NB4 (cell line): ENCODE measurements around the gene LIPH.

ENCODE experiments used
- DNase-seq: peaks from one replicate; pipeline ENCODE4 v3.0.0; 2010; ENCODE audit warnings: low read depth
- H3K4me3 ChIP-seq: one replicate; pipeline ENCODE4 v1.5.1; 2011; ENCODE audit warnings: mild to moderate bottlenecking, low read depth, low read length, moderate library complexity
- MYC ChIP-seq: IDR thresholded peaks from 2 replicates; pipeline ENCODE4 v1.6.1; 2011; ENCODE audit warnings: low read depth, low read length
- POLR2A ChIP-seq: IDR thresholded peaks from 2 replicates; pipeline ENCODE4 v1.6.1; 2011; ENCODE audit warnings: mild to moderate bottlenecking; ENCODE audit not compliant: insufficient read length; ENCODE audit errors: extremely low read depth
- TF ChIP-seq, protein P1 (sequence below): IDR thresholded peaks from one replicate; pipeline ENCODE4 v1.5.1; 2012; ENCODE audit warnings: low read depth, low read length
- TF ChIP-seq, protein P2 (sequence below): IDR thresholded peaks from 2 replicates; pipeline ENCODE4 v1.6.1; 2011; ENCODE audit warnings: low read depth, low read length

LIPH gene

GRCh38 chr3:185498503-185499396, 53.6 kb downstream of the LIPH start, which contains the start of gene TMEM41A:
Gene TMEM41A (minus strand): TSS chr3:185499035. CDS start chr3:185498961, 74 bp downstream.
- TF ChIP-seq POLR2A, result peak; percentile 83
- peak; percentile 45 for TF ChIP-seq MYC
- TF ChIP-seq, protein P1, sequence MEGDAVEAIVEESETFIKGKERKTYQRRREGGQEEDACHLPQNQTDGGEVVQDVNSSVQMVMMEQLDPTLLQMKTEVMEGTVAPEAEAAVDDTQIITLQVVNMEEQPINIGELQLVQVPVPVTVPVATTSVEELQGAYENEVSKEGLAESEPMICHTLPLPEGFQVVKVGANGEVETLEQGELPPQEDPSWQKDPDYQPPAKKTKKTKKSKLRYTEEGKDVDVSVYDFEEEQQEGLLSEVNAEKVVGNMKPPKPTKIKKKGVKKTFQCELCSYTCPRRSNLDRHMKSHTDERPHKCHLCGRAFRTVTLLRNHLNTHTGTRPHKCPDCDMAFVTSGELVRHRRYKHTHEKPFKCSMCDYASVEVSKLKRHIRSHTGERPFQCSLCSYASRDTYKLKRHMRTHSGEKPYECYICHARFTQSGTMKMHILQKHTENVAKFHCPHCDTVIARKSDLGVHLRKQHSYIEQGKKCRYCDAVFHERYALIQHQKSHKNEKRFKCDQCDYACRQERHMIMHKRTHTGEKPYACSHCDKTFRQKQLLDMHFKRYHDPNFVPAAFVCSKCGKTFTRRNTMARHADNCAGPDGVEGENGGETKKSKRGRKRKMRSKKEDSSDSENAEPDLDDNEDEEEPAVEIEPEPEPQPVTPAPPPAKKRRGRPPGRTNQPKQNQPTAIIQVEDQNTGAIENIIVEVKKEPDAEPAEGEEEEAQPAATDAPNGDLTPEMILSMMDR, result no peak
- TF ChIP-seq, protein P2, sequence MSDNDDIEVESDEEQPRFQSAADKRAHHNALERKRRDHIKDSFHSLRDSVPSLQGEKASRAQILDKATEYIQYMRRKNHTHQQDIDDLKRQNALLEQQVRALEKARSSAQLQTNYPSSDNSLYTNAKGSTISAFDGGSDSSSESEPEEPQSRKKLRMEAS, result peak; percentile 71
- DNase-seq, result peak; percentile 93
- peak within 1 kb of the TSS; percentile 83 for H3K4me3 ChIP-seq

DNA sequence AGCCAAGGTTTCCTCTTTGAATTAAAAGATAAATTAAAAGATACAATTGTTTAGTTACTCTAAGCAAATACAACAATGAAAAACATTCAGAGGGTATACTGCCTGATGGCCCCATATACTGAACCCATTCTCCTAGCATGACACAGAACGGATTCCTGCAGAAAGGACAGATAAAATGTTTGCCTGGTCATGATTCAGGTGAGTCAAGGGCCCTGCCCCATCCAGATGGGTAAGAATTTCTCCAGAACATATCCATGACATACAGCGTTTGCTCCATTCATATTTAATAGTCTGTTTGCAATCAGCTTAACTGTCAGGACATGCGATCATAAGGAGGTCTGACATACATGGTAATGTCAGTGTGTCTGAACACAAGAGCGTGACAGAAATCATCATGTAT, 62.1 kb downstream of the LIPH start:
- DNase-seq, result no peak
- TF ChIP-seq, protein P1, result no peak
- TF ChIP-seq POLR2A, result no peak
- TF ChIP-seq MYC, result no peak
- TF ChIP-seq, protein P2, result no peak
- no peak overlapping the region for H3K4me3 ChIP-seq

GRCh38 chr3:185489462-185489861, 62.9 kb downstream of the LIPH start:
- no peak overlapping the region for H3K4me3 ChIP-seq
- DNase-seq, result no peak
- TF ChIP-seq, protein P1, result no peak
- TF ChIP-seq POLR2A (no peak), MYC (no peak)
- TF ChIP-seq, protein P2, result no peak

GRCh38 chr3:185488465-185488864, 63.9 kb downstream of the LIPH start:
- TF ChIP-seq POLR2A, result no peak
- no peak overlapping the region for H3K4me3 ChIP-seq
- no peak for DNase-seq

DNA sequence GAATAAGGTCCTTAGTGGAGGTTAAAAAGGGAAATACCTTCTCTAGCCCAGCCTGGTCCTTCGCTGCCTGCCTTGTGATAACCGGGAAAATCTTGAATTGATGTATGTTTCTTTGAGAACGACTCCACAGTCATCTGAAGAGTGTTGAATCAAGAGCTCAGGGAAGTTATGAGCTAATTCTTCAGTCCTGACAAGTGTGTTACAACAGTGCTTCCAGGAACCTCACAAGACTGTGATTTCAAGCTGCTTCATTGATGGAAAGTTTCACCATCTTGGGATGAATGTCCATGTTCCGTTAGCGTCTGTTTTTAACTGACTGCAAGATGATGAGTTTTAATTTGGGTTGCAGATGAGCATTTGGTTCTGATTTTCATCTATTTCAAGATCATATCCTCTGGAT, 66.0 kb downstream of the LIPH start:
- TF ChIP-seq, protein P1, result no peak
- TF ChIP-seq POLR2A (no peak), MYC (no peak)
- TF ChIP-seq, protein P2, result no peak
- no peak overlapping the region for H3K4me3 ChIP-seq
- DNase-seq, result no peak

DNA sequence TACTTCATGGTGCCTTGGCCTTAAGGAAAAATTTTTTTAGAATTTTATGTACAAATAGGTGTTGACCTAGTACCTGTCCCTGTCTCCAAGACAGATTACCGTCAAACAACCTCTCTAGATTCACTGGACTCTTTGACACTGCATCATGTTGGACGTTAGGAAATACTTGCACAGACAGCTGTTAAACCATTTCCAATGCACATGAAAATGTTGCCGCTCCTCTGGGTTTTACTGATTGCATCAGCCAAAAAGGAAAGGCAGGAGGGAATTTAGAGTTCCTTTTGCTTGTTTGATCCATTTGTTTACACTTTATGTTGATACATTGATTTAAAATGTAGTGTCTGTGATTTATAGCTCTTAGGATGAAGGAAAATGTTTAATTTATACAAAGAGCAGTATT, 68.1 kb downstream of the LIPH start:
- TF ChIP-seq, protein P2, result no peak
- TF ChIP-seq POLR2A (no peak), MYC (no peak)
- TF ChIP-seq, protein P1, result no peak
- no peak for DNase-seq
- H3K4me3 ChIP-seq, result no peak overlapping the region
